Neuronal stem cell (in vitro differentiated cells): ENCODE data around the gene COL2A1.

Experiments used
- DNase-seq: peaks from one replicate; pipeline ENCODE4 v3.0.0-alpha.2; 2013; ENCODE audit warnings: low spot score
- H2AFZ ChIP-seq: one replicate; pipeline ENCODE4 v1.6.1; 2013; ENCODE audit warnings: mild to moderate bottlenecking, low read length, inconsistent platforms
- H2AK5ac ChIP-seq: 2 replicates; pipeline ENCODE4 v1.6.1; 2013; ENCODE audit warnings: low read depth, mild to moderate bottlenecking, inconsistent platforms, low read length, moderate library complexity, mixed read lengths
- H2BK120ac ChIP-seq: 2 replicates; pipeline ENCODE4 v1.6.1; 2013; ENCODE audit warnings: low read depth, mild to moderate bottlenecking, inconsistent platforms, low read length, moderate library complexity, mixed read lengths
- H2BK12ac ChIP-seq: one replicate; pipeline ENCODE4 v1.6.1; 2013; ENCODE audit warnings: low read length, inconsistent platforms
- H2BK15ac ChIP-seq: 2 replicates; pipeline ENCODE4 v1.6.1; 2013; ENCODE audit warnings: mild to moderate bottlenecking, low read length, inconsistent platforms, mixed read lengths
- H2BK5ac ChIP-seq: one replicate; pipeline ENCODE4 v1.6.1; 2013; ENCODE audit warnings: inconsistent platforms, mild to moderate bottlenecking, low read length, moderate library complexity
- H3K14ac ChIP-seq: one replicate; pipeline ENCODE4 v1.6.1; 2013; ENCODE audit warnings: low read length, inconsistent platforms
- H3K18ac ChIP-seq: 2 replicates; pipeline ENCODE4 v1.6.1; 2013; ENCODE audit warnings: low read length, inconsistent platforms
- H3K23ac ChIP-seq: 2 replicates; pipeline ENCODE4 v1.6.1; 2013; ENCODE audit warnings: low read depth, mild to moderate bottlenecking, mixed read lengths, low read length, inconsistent platforms; ENCODE audit not compliant: poor library complexity
- H3K27ac ChIP-seq: replicated peaks from 3 replicates; pipeline ENCODE4 v1.5.1; 2013; ENCODE audit warnings: low read length, inconsistent platforms
- H3K27me3 ChIP-seq, 3 experiments: 2 replicates each; pipeline ENCODE4 v1.6.1; 2013; ENCODE audit warnings: low read length in 3 of 3, mild to moderate bottlenecking in 2 of 3, inconsistent platforms in 1 of 3, low read depth in 1 of 3, mixed read lengths in 1 of 3, moderate library complexity in 1 of 3; ENCODE audit not compliant: control insufficient read depth in 3 of 3, insufficient read depth in 3 of 3
- H3K36me3 ChIP-seq, 2 donors: replicated peaks in 1 of 2; 2 replicates each; pipeline ENCODE4 v1.6.1; 2013; ENCODE audit warnings: low read length in 2 of 2; ENCODE audit not compliant: control insufficient read depth in 2 of 2, insufficient read depth in 2 of 2
- H3K4ac ChIP-seq: 2 replicates; pipeline ENCODE4 v1.6.1; 2013; ENCODE audit warnings: inconsistent platforms, mild to moderate bottlenecking, low read length, moderate library complexity
- H3K4me1 ChIP-seq, 2 donors: 1 replicate in 1 of 2; 2 replicates in 1 of 2; pipeline ENCODE4 v1.6.1; 2013; ENCODE audit warnings: low read length in 2 of 2, low read depth in 1 of 2; ENCODE audit not compliant: control insufficient read depth in 2 of 2, insufficient read depth in 1 of 2
- H3K4me2 ChIP-seq: one replicate; pipeline ENCODE4 v1.6.1; 2013; ENCODE audit warnings: mild to moderate bottlenecking, low read length, inconsistent platforms; ENCODE audit not compliant: insufficient read depth, poor library complexity, severe bottlenecking
- H3K4me3 ChIP-seq, 2 donors: 2 replicates each; pipeline ENCODE4 v1.5.1; 2013; ENCODE audit warnings: low read length in 2 of 2, mild to moderate bottlenecking in 2 of 2, inconsistent platforms in 1 of 2, moderate library complexity in 1 of 2
- H3K79me1 ChIP-seq: one replicate; pipeline ENCODE4 v1.6.1; 2013; ENCODE audit warnings: low read depth, mild to moderate bottlenecking, inconsistent platforms, low read length, moderate library complexity
- H3K9ac ChIP-seq: one replicate; pipeline ENCODE4 v1.6.1; 2013; ENCODE audit warnings: mild to moderate bottlenecking, low read depth, low read length, inconsistent platforms; ENCODE audit not compliant: poor library complexity
- H3K9me3 ChIP-seq, 2 donors: replicated peaks in 1 of 2; 2 replicates each; pipeline versions ENCODE3 to v1.6.1; 2013; ENCODE audit warnings: low read length in 2 of 2, mild to moderate bottlenecking in 2 of 2, inconsistent platforms in 1 of 2, low read depth in 1 of 2, mixed read lengths in 1 of 2, moderate library complexity in 1 of 2; ENCODE audit not compliant: control insufficient read depth in 2 of 2, insufficient read depth in 1 of 2
- H4K8ac ChIP-seq: one replicate; pipeline ENCODE4 v1.6.1; 2013; ENCODE audit warnings: low read depth, mild to moderate bottlenecking, inconsistent platforms, low read length, moderate library complexity
- H4K91ac ChIP-seq: one replicate; pipeline ENCODE4 v1.6.1; 2013; ENCODE audit warnings: low read length, low read depth, mild to moderate bottlenecking, inconsistent platforms; ENCODE audit not compliant: poor library complexity
- WGBS, 2 donors: extraction: QIAGEN DNeasy Blood & Tissue Kit; methylation state at CpG; one replicate each; pipeline ENCODE4 v1.1.7; 2013; ENCODE audit warnings: missing lambda C conversion rate in 2 of 2, mixed read lengths in 1 of 2; ENCODE audit not compliant: insufficient read length in 2 of 2, insufficient replicate concordance in 1 of 2; ENCODE audit errors: extremely low coverage in 2 of 2; 5-methylcytosine and 5-hydroxymethylcytosine counted together

Gene COL2A1

DNA sequence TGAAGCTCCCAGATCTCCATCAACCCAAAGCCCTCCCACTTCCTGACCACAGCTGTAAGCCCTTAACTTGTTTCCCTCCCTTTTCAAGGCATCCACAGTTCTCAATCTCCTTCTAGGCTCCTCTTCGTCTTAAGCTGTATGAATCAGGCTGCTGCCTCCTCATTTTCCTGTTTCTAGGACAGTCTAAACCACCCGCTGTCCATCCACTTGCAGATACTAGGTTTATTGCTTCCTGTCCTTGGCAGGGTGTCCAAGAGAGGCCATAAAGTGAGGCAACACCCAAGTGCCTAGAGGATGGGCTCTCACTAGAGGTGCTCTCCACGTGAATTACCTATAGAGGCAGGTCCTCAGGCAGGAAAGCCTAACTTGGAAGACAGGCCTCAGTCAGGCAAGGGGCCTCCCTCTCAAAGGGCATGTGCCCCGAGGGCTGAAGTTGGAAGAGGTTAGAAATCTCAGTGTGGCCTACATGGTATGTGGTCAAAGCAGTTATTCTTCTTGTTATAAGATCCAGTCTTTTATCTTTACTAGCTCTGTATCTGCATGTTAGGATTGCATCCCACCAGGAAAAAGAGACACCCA is 49.7 kb downstream of the COL2A1 start:
- Histone ChIP-seq H3K36me3 (no peaks in the 10 kb centered on the region), H3K23ac (no peak overlapping the region), H3K4me1 (peaks cover 0 to 4% of the 10 kb centered on the region in 2 donors), H4K91ac (no peak overlapping the region), H2BK120ac (no peak overlapping the region), H3K9ac (no peak overlapping the region), H3K18ac (no peak overlapping the region), H2BK15ac (no peak overlapping the region), H2BK12ac (no peak overlapping the region), H4K8ac (no peak overlapping the region), H3K27me3 (peaks cover 0 to 27% (median 0%) of the 10 kb centered on the region in 3 experiments), H3K4ac (no peak overlapping the region), H2AK5ac (no peak overlapping the region), H3K9me3 (peaks cover 1 to 7% of the 10 kb centered on the region in 2 donors), H3K4me2 (no peak overlapping the region), H2AFZ (no peak overlapping the region), H3K14ac (no peak overlapping the region), H2BK5ac (no peak overlapping the region), H3K4me3 (no peak overlapping the region), H3K27ac (no peak overlapping the region), H3K79me1 (no peaks in the 10 kb centered on the region)
- DNase-seq = no peak
- WGBS, 2 donors = no CpG with 5 or more reads among the region's 4 CpGs

DNA sequence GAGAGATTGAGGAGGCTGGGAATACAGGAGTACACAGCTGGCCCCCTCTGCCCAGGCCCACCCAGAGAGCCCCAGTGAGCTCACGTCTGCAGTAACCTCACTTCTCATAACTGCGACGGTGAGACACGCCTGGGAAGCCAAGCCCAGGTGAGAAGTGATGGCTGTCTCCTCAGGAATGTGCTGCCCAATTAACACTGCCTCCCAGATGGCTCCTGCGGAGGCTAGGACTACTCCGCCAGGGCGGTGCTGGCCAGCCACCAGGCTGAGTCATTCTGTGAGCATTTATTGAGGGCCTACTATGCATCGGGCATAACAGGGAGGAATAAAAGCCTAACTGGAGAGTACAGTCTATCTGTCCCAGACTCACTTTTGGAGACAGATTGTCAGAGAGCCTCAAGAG is 50.2 kb downstream of the COL2A1 start:
- H2AK5ac ChIP-seq = no peak overlapping the region
- H3K4ac ChIP-seq = no peak overlapping the region
- no peak overlapping the region for H2BK5ac ChIP-seq
- no peak overlapping the region for H3K18ac ChIP-seq
- H3K27ac ChIP-seq = no peak overlapping the region
- no peak overlapping the region for H2AFZ ChIP-seq
- WGBS, 2 donors = no CpG with 5 or more reads among the region's 8 CpGs
- no peak overlapping the region for H3K4me2 ChIP-seq
- peak overlapping the region; percentile 34 for H2BK15ac ChIP-seq
- no peak overlapping the region for H3K23ac ChIP-seq
- H3K9me3 ChIP-seq = peaks cover 0 to 7% of the 10 kb centered on the region in 2 donors
- H2BK120ac ChIP-seq = no peak overlapping the region
- H3K4me3 ChIP-seq = no peak overlapping the region
- H3K79me1 ChIP-seq = no peaks in the 10 kb centered on the region
- H4K8ac ChIP-seq = no peak overlapping the region
- no peak overlapping the region for H4K91ac ChIP-seq
- no peak for DNase-seq
- no peak overlapping the region for H3K14ac ChIP-seq
- peaks cover 0 to 27% (median 0%) of the 10 kb centered on the region in 3 experiments for H3K27me3 ChIP-seq
- H3K9ac ChIP-seq = no peak overlapping the region
- H2BK12ac ChIP-seq = no peak overlapping the region
- peaks cover 0 to 4% of the 10 kb centered on the region in 2 donors for H3K4me1 ChIP-seq
- H3K36me3 ChIP-seq = no peaks in the 10 kb centered on the region

DNA sequence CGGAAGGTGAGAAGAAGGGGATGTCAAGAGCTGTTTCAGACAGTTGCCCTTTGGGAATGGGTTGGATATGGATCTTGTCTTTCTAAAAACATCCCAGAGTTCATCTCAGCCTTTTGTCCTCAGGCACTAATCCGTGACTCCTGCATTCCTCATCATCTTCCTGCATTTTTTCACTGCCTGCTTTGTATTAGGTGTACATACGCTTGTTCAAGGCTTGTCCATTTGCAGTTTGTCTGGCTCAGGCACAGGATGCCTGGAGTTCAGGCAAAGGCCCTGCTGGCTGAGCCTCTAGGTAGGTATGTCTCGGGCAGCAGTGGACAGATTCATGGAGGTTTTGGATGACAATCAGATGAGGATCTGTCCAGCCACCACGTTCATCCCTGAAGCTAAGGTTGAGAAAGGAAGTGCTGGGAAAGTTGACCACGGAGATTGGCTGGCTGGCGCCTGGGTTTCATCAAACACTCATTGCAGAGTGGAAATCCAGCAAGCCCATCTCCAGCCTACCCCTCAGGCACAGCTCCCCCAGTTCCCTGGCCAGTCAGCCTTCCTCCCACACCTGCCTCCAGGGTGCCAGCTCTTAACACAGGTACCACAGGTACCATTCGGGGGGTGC is 53.3 kb downstream of the COL2A1 start:
- peaks cover 3 to 6% of the 10 kb centered on the region in 2 donors for H3K4me1 ChIP-seq
- WGBS, 2 donors = no CpG with 5 or more reads among the region's 8 CpGs
- no peak overlapping the region for H4K91ac ChIP-seq
- no peak overlapping the region for H3K27ac ChIP-seq
- H3K27me3 ChIP-seq = peaks cover 0 to 42% (median 0%) of the 10 kb centered on the region in 3 experiments
- H3K79me1 ChIP-seq = no peaks in the 10 kb centered on the region
- H2BK12ac ChIP-seq = no peak overlapping the region
- no peak for DNase-seq
- no peak overlapping the region for H3K4ac ChIP-seq
- H2AK5ac ChIP-seq = no peak overlapping the region
- no peak overlapping the region for H3K4me3 ChIP-seq
- H3K14ac ChIP-seq = no peak overlapping the region
- H3K9me3 ChIP-seq = no peaks in the 10 kb centered on the region
- H3K23ac ChIP-seq = no peak overlapping the region
- H2AFZ ChIP-seq = no peak overlapping the region
- no peak overlapping the region for H3K18ac ChIP-seq
- no peak overlapping the region for H2BK5ac ChIP-seq
- H4K8ac ChIP-seq = no peak overlapping the region
- no peak overlapping the region for H3K9ac ChIP-seq
- no peak overlapping the region for H2BK15ac ChIP-seq
- no peak overlapping the region for H2BK120ac ChIP-seq
- no peak overlapping the region for H3K4me2 ChIP-seq
- no peaks in the 10 kb centered on the region for H3K36me3 ChIP-seq

DNA sequence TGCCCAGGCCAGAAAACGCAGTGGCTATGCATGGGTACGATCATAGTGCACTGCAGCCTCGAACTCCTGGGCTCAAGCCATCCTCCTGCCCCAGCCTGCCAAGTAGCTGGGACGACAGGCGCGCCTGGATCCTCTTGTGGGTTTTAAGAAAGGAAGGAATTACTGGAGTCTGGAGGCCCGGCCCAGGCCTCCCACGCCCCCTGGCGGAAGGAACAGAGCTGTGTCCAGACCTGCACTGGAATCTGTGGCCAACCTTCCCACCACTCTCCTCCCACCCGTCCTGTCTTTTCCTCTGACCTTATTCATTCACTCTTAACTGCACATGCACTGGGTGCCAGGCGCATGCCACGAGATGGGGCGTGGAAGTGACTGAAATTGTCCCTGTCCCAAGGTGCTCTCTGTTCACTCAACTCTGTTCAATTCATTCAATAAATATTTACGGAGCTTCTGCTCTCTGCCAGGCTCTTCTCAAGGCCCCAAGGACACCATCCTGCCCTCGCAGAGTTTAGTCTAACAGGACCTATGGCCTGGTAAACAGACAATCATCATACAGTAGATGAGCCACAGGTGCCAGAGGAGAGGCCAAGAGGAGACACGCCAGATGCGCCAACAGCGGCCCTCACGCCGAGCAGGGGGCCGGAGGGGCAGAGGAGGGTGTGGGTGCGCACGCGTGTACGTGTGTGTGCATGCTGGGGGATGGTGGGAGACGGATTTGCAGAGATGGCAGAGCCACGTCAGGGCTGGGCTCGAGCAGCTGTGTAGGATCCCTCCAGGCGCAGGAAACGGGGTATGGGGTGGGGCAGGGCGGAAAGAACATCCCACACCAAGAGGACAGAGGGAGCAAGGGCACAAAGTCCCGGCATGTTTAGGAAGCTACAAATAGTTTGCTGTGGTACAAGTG is 54.6 kb downstream of the COL2A1 start:
- Histone ChIP-seq H3K4me2 (no peak overlapping the region), H3K14ac (peak overlapping the region; percentile 82), H3K4me1 (peaks cover 3 to 6% of the 10 kb centered on the region in 2 donors), H3K27me3 (peaks cover 0 to 41% (median 1%) of the 10 kb centered on the region in 3 experiments), H4K91ac (no peak overlapping the region), H3K9ac (peak overlapping the region; percentile 56), H2BK5ac (no peak overlapping the region), H2BK15ac (peak overlapping the region; percentile 72), H3K9me3 (no peaks in the 10 kb centered on the region), H2AK5ac (peak overlapping the region; percentile 81), H3K36me3 (no peaks in the 10 kb centered on the region), H3K23ac (peak overlapping the region; percentile 23), H3K4ac (no peak overlapping the region), H3K27ac (no peak overlapping the region), H2BK12ac (no peak overlapping the region), H2BK120ac (no peak overlapping the region), H3K4me3 (no peak overlapping the region), H2AFZ (peak overlapping the region; percentile 43), H3K18ac (peak overlapping the region; percentile 81), H3K79me1 (no peaks in the 10 kb centered on the region), H4K8ac (no peak overlapping the region)
- peak; percentile 76 for DNase-seq
- no CpG with 5 or more reads among the region's 32 CpGs for WGBS, 2 donors
